ENCODE data around the gene AHNAK2.

AHNAK2 gene

DNA sequence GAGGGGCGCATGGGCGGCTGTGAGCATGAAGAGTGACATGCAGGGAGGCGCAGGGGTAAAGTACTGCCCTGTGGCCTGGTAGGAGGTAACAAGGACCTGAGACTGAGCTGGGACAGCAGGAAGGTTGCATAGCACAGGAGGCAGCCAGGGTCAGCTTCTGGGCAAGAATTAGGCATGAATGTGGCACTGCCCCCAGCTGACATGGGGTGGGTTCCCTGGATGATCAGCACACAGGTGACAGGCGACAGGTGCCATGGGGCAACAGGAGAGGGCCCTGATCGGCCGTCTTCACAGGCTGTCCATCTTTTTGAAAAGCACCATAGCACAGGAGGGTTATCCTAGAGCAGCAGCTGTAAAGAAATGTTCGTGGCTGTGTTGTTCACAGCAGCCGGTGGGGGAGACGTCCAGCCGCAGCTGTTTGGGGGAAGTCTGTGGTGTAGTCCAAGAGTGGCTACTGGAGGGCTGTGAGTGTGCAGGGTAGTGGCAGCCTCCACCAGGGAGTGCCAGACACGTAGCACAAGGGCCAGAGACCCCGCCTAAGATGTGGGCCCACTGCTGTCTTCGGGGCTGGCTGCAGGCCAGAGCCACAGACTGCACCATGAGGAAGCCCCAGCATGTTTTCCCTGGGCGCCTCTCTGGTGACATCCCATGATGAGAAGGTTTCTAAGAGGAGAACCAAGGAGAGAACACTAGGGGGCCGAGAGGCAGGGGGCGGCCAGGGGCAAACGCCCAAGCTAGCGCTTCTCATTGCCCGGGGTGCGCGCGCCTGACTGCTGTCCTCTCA is 15.8 kb upstream of the AHNAK2 start:
- no peak overlapping the region for H3K4me3 ChIP-seq (ENCODE audit: low read depth, low read length, poor library complexity, severe bottlenecking)
- no peaks in the 10 kb centered on the region for H3K27me3 ChIP-seq (ENCODE audit: insufficient read depth, low read length)
- H4K20me1 ChIP-seq (ENCODE audit: insufficient read depth, low read length), result no peaks in the 10 kb centered on the region
- H3K36me3 ChIP-seq (ENCODE audit: insufficient read depth, low read length), result no peaks in the 10 kb centered on the region
- peaks cover 7% of the 10 kb centered on the region for H3K4me1 ChIP-seq (ENCODE audit: insufficient read depth, low read length, severe bottlenecking)
- H2AFZ ChIP-seq (ENCODE audit: low read length), result no peak overlapping the region
- H3K4me2 ChIP-seq (ENCODE audit: low read length), result no peak overlapping the region
- no peaks in the 10 kb centered on the region for H3K79me2 ChIP-seq (ENCODE audit: insufficient read depth, low read length)
- H3K9me3 ChIP-seq (ENCODE audit: low read length), result no peaks in the 10 kb centered on the region
- no peaks in the 10 kb centered on the region for H3F3A ChIP-seq (ENCODE audit: insufficient read depth, low read length)
- H3K27ac ChIP-seq (ENCODE audit: low read depth, low read length, poor library complexity, severe bottlenecking), result no peak overlapping the region
- no peak overlapping the region for H3K9ac ChIP-seq (ENCODE audit: low read length)
- TF ChIP-seq EZH2 (IDR thresholded peaks at IDR 0.05; ENCODE audit: borderline replicate concordance, low read length), result no peak
- TF ChIP-seq, protein P1, sequence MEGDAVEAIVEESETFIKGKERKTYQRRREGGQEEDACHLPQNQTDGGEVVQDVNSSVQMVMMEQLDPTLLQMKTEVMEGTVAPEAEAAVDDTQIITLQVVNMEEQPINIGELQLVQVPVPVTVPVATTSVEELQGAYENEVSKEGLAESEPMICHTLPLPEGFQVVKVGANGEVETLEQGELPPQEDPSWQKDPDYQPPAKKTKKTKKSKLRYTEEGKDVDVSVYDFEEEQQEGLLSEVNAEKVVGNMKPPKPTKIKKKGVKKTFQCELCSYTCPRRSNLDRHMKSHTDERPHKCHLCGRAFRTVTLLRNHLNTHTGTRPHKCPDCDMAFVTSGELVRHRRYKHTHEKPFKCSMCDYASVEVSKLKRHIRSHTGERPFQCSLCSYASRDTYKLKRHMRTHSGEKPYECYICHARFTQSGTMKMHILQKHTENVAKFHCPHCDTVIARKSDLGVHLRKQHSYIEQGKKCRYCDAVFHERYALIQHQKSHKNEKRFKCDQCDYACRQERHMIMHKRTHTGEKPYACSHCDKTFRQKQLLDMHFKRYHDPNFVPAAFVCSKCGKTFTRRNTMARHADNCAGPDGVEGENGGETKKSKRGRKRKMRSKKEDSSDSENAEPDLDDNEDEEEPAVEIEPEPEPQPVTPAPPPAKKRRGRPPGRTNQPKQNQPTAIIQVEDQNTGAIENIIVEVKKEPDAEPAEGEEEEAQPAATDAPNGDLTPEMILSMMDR (IDR thresholded peaks at IDR 0.05; ENCODE audit: low read length), result no peak
- H3K9me2 ChIP-seq (ENCODE audit: low read depth, low read length), result no peaks in the 10 kb centered on the region

DNA sequence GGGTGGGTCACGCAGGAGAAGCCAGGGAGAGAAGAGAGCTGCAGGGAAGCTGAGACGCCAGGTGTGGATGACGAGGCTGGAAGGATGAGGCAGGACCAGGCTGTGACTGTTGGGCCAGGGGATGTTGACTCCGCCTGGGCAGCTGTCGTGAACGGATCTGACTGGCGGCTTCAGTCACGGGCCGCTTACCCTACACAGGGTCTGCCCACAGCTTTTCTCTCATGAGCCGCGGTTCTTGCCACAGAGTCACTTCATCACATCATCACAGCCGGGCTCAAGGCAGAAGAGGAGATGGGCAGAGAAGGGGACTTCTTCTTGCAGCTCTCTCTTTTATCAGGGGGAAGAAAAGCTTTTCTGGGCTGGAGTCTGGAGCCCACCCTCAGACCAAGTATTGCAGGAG is 15.1 kb upstream of the AHNAK2 start:
- H3K27me3 ChIP-seq (ENCODE audit: insufficient read depth, low read length), result no peaks in the 10 kb centered on the region
- no peaks in the 10 kb centered on the region for H3F3A ChIP-seq (ENCODE audit: insufficient read depth, low read length)
- H3K79me2 ChIP-seq (ENCODE audit: insufficient read depth, low read length), result no peaks in the 10 kb centered on the region
- no peak overlapping the region for H2AFZ ChIP-seq (ENCODE audit: low read length)
- no peak overlapping the region for H3K9ac ChIP-seq (ENCODE audit: low read length)
- H3K9me2 ChIP-seq (ENCODE audit: low read depth, low read length), result no peaks in the 10 kb centered on the region
- H3K9me3 ChIP-seq (ENCODE audit: low read length), result no peaks in the 10 kb centered on the region
- TF ChIP-seq, protein P1 (IDR thresholded peaks at IDR 0.05; ENCODE audit: low read length), result no peak
- no peak for TF ChIP-seq EZH2 (IDR thresholded peaks at IDR 0.05; ENCODE audit: borderline replicate concordance, low read length)
- peaks cover 7% of the 10 kb centered on the region for H3K4me1 ChIP-seq (ENCODE audit: insufficient read depth, low read length, severe bottlenecking)
- no peaks in the 10 kb centered on the region for H3K36me3 ChIP-seq (ENCODE audit: insufficient read depth, low read length)
- no peak overlapping the region for H3K4me2 ChIP-seq (ENCODE audit: low read length)
- H3K4me3 ChIP-seq (ENCODE audit: low read depth, low read length, poor library complexity, severe bottlenecking), result no peak overlapping the region
- H3K27ac ChIP-seq (ENCODE audit: low read depth, low read length, poor library complexity, severe bottlenecking), result no peak overlapping the region
- no peaks in the 10 kb centered on the region for H4K20me1 ChIP-seq (ENCODE audit: insufficient read depth, low read length)

DNA sequence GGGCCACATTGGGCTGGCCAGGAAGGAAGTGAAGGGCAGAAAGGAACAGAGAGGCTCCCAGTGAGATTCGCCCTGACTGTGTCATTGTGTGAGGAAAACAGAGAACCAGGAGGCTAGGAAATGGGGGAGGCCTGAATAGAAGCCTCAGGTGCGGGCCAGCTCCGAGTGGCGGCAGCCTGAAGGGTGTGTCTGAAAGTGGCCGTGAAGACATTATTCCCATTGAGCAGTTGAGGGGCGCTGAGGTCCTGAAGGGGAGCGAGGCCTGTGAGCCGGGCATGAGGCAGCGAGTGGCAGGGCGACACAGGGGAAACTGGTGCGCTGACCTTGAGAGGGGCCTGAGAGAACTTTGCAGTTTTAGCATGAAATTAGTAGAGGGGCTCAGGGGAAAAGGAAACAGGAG is 14.3 kb upstream of the AHNAK2 start:
- no peaks in the 10 kb centered on the region for H3K79me2 ChIP-seq (ENCODE audit: insufficient read depth, low read length)
- TF ChIP-seq, protein P1 (IDR thresholded peaks at IDR 0.05; ENCODE audit: low read length), result no peak
- no peak for TF ChIP-seq EZH2 (IDR thresholded peaks at IDR 0.05; ENCODE audit: borderline replicate concordance, low read length)
- H3K36me3 ChIP-seq (ENCODE audit: insufficient read depth, low read length), result no peaks in the 10 kb centered on the region
- no peak overlapping the region for H3K4me2 ChIP-seq (ENCODE audit: low read length)
- H3K9me3 ChIP-seq (ENCODE audit: low read length), result no peaks in the 10 kb centered on the region
- H3K9ac ChIP-seq (ENCODE audit: low read length), result no peak overlapping the region
- H2AFZ ChIP-seq (ENCODE audit: low read length), result no peak overlapping the region
- peaks cover 7% of the 10 kb centered on the region for H3K4me1 ChIP-seq (ENCODE audit: insufficient read depth, low read length, severe bottlenecking)
- no peaks in the 10 kb centered on the region for H3F3A ChIP-seq (ENCODE audit: insufficient read depth, low read length)
- no peak overlapping the region for H3K4me3 ChIP-seq (ENCODE audit: low read depth, low read length, poor library complexity, severe bottlenecking)
- H3K27me3 ChIP-seq (ENCODE audit: insufficient read depth, low read length), result no peaks in the 10 kb centered on the region
- H3K27ac ChIP-seq (ENCODE audit: low read depth, low read length, poor library complexity, severe bottlenecking), result no peak overlapping the region
- H3K9me2 ChIP-seq (ENCODE audit: low read depth, low read length), result no peaks in the 10 kb centered on the region
- H4K20me1 ChIP-seq (ENCODE audit: insufficient read depth, low read length), result no peaks in the 10 kb centered on the region
